HS-5 (cell line): ENCODE data around the gene ACAA2.
A peak's percentile ranks its signal among the peaks of the same experiment; 100 is the strongest.

Experiments used
- DNase-seq: peaks from one replicate; pipeline ENCODE4 v3.0.0-alpha.2; 2012; ENCODE audit warnings: low read depth

Gene ACAA2

GRCh38 chr18:49813319-49814146 lies at the start of gene ACAA2:
ACAA2 (minus strand) TSS chr18:49813533; CDS start chr18:49813484, 49 bp downstream.
- DNase-seq: peak; percentile 41

- no peak for DNase-seq
Observed at GRCh38 chr18:49862656-49863385, 49.5 kb upstream of the ACAA2 start.

GRCh38 chr18:49861659-49862058 lies 48.3 kb upstream of the ACAA2 start:
- no peak for DNase-seq

- DNase-seq: no peak
Observed at GRCh38 chr18:49859725-49860124, 46.4 kb upstream of the ACAA2 start.

GRCh38 chr18:49859021-49859359 lies 45.7 kb upstream of the ACAA2 start:
- DNase-seq: no peak

- DNase-seq: peak; percentile 4
Observed at GRCh38 chr18:49858309-49859020, 45.1 kb upstream of the ACAA2 start.

GRCh38 chr18:49857708-49858107 lies 44.4 kb upstream of the ACAA2 start:
- no peak for DNase-seq

- DNase-seq: no peak
Observed at GRCh38 chr18:49856496-49856895, 43.2 kb upstream of the ACAA2 start.

GRCh38 chr18:49855711-49856415 lies 42.5 kb upstream of the ACAA2 start:
- no peak for DNase-seq

GRCh38 chr18:49854681-49855080 lies 41.3 kb upstream of the ACAA2 start:
- DNase-seq: no peak

GRCh38 chr18:49853436-49853835 lies 40.1 kb upstream of the ACAA2 start:
- DNase-seq: no peak

- no peak for DNase-seq
Observed at GRCh38 chr18:49853011-49853410, 39.7 kb upstream of the ACAA2 start.

GRCh38 chr18:49851624-49852023 lies 38.3 kb upstream of the ACAA2 start:
- no peak for DNase-seq

GRCh38 chr18:49850636-49851035 lies 37.3 kb upstream of the ACAA2 start:
- DNase-seq: no peak

- DNase-seq: peak; percentile 75
Observed at GRCh38 chr18:49849331-49850217, 36.2 kb upstream of the ACAA2 start.

- DNase-seq: no peak
Observed at GRCh38 chr18:49848115-49848514, 34.8 kb upstream of the ACAA2 start.

- DNase-seq: no peak
Observed at GRCh38 chr18:49847524-49847923, 34.2 kb upstream of the ACAA2 start.

GRCh38 chr18:49846718-49847470 lies 33.6 kb upstream of the ACAA2 start:
- no peak for DNase-seq

GRCh38 chr18:49846361-49846662 lies 33.0 kb upstream of the ACAA2 start:
- DNase-seq: no peak

- no peak for DNase-seq
Observed at GRCh38 chr18:49845629-49846360, 32.5 kb upstream of the ACAA2 start.
